T-helper 2 cell treated with Interferon-gamma antibody and Interleukin-4, amounts not matched to agents 5 μg/mL and 100 μg/mL, for 36 hours (primary cell): ENCODE measurements around the gene UGT1A4.

Experiments
- DNase-seq: peaks from one replicate; pipeline ENCODE4 v3.0.0; 2021; ENCODE audit warnings: low spot score
- H3K27ac Mint-ChIP-seq: one replicate; pipeline ENCODE4 v1.8.0; 2021; ENCODE audit warnings: mild to moderate bottlenecking, mixed read lengths
- H3K27me3 Mint-ChIP-seq: one replicate; pipeline ENCODE4 v1.8.0; 2021; ENCODE audit warnings: low read depth, mixed read lengths
- H3K36me3 Mint-ChIP-seq: one replicate; pipeline ENCODE4 v1.8.0; 2021; ENCODE audit warnings: low read depth, mixed read lengths
- H3K4me1 Mint-ChIP-seq: one replicate; pipeline ENCODE4 v1.8.0; 2021; ENCODE audit warnings: low read depth, mixed read lengths
- H3K4me3 Mint-ChIP-seq: one replicate; pipeline ENCODE4 v1.8.0; 2022; ENCODE audit warnings: mild to moderate bottlenecking, moderate library complexity, mixed read lengths
- H3K9me3 Mint-ChIP-seq: one replicate; pipeline ENCODE4 v1.8.0; 2021; ENCODE audit warnings: mixed read lengths

UGT1A4 gene

DNA sequence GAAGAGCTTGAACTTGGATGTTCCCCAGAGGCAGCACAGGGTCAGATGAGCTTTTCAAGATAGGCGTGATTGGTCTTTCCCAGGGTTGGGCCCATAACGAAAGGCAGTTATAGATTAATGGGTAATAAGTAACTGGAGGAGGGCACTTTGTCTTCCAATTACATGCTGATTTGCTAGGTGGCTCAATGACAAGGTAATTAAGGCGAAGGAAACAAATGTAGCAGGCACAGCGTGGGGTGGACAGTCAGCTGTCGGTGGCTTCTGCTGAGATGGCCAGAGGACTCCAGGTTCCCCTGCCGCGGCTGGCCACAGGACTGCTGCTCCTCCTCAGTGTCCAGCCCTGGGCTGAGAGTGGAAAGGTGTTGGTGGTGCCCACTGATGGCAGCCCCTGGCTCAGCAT lies at the start of gene UGT1A4:
TSS of gene UGT1A4 (plus strand) at position 185 of the 400 bp plus-strand sequence. CDS start at position 270, 85 bp downstream.
- H3K27ac Mint-ChIP-seq = no peak within 1 kb of the TSS
- H3K9me3 Mint-ChIP-seq = no peaks in the 10 kb centered on the region
- H3K27me3 Mint-ChIP-seq = peaks cover 13% of the 10 kb centered on the region

DNA sequence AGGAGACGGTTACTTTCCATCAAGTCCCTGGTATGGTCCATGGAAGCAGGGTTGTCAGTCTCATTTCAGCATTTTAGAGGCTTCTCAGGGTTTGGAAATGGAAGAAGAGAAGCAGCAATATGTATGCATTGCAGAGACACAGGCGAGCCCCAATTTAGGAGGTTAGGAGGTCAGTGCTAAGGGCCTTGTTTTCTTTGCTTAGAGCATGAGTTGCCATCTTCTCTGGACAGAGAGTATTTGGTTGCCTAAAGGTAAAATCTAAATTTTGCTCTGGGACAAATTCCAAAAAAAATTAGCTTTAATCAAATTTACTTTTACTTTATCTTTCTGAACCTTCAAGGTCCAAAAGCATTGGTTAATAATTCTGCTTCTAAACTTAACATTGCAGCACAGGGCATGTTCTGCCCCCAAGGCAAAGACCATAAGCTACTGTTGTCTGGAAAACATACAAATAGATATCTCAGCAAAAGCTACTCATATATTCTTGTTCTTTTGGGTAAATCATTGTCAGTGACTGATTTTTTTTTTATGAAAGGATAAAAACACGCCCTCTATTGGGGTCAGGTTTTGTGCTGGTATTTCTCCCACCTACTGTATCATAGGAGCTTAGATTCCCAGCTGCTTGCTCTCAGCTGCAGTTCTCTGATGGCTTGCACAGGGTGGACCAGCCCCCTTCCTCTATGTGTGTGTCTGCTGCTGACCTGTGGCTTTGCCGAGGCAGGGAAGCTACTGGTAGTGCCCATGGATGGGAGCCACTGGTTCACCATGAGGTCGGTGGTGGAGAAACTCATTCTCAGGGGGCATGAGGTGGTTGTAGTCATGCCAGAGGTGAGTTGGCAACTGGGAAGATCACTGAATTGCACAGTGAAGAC lies 47.0 kb upstream of the UGT1A4 start, which contains the start of gene UGT1A9:
TSS of gene UGT1A9 (plus strand) at position 609 of the 872 bp plus-strand sequence. CDS start at position 646, 37 bp downstream.
- no peaks in the 10 kb centered on the region for H3K4me1 Mint-ChIP-seq
- no peak within 1 kb of the TSS for H3K27ac Mint-ChIP-seq
- H3K9me3 Mint-ChIP-seq = no peaks in the 10 kb centered on the region
- peaks cover 2% of the 10 kb centered on the region for H3K27me3 Mint-ChIP-seq
- DNase-seq = no peak
- H3K36me3 Mint-ChIP-seq = no peaks in the 10 kb centered on the region
- H3K4me3 Mint-ChIP-seq = no peak within 1 kb of the TSS

More for the DNA sequence above, at the start of gene UGT1A4:
- peaks cover 10% of the 10 kb centered on the region for H3K4me1 Mint-ChIP-seq
- H3K4me3 Mint-ChIP-seq = no peak within 1 kb of the TSS
- H3K36me3 Mint-ChIP-seq = no peaks in the 10 kb centered on the region
- DNase-seq = no peak

DNA sequence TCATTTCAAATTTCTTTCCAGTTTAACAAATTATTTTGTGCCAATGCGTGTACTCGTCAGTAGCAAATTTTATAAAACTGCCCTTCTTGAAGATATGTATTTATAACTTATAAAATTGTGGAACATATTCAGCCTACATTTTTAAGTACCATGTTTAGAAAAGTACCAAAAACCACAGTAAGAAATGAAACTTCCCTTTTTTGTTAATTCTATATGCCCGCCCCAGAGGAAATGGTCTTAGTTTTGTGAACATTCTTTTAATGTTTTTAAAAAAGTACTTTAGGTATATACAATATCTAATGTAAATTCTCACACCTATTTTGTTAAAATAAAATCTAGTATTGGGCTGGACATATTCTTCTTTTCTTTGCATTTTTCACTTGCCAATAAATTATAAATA lies 45.6 kb upstream of the UGT1A4 start:
- H3K27me3 Mint-ChIP-seq = peaks cover 4% of the 10 kb centered on the region
- H3K4me1 Mint-ChIP-seq = no peaks in the 10 kb centered on the region

DNA sequence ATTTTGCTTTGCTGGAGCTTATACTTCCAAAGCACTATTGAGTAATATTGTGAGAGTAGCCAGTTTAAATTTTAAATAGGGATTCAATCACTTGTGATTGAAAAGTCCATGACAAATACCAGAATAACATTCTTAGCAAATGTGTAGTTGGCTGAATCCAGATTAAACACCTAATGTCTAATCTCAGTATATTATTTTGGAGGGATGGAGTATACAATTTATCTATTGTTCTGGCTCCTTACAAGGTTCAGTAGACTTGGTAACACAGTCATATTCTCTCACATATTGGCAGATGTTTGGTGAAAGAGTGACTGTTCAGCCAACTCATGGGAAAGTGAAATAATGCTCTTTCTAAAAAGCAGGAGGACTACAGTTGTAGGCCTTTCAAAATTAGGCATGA lies 44.6 kb upstream of the UGT1A4 start:
- H3K9me3 Mint-ChIP-seq = no peaks in the 10 kb centered on the region
- no peak overlapping the region for H3K27ac Mint-ChIP-seq
- peaks cover 5% of the 10 kb centered on the region for H3K27me3 Mint-ChIP-seq
- H3K36me3 Mint-ChIP-seq = no peaks in the 10 kb centered on the region
- H3K4me3 Mint-ChIP-seq = no peak overlapping the region
- no peaks in the 10 kb centered on the region for H3K4me1 Mint-ChIP-seq
- DNase-seq = no peak

More for the DNA sequence above, 45.6 kb upstream of the UGT1A4 start:
- H3K36me3 Mint-ChIP-seq = no peaks in the 10 kb centered on the region
- H3K4me3 Mint-ChIP-seq = no peak overlapping the region
- no peaks in the 10 kb centered on the region for H3K9me3 Mint-ChIP-seq
- no peak for DNase-seq
- H3K27ac Mint-ChIP-seq = no peak overlapping the region

DNA sequence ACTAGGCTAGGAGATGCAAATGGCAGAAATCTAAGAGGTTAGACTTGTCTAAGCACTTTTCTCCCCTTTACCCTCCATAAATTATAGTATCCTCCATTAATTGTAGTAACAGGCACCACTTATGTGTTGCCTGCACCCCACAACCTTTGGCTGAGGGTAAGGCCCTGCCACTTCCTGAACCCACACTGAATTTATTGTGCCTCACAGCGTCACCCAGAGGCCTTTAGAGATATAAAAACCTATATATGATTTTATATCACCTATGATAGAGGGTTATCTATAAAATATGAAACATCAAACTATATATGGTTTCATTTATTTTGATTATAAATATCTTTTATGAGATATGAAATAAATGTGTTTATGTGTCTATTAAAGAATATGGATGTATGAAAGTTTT lies 44.2 kb upstream of the UGT1A4 start:
- Mint-ChIP-seq H3K4me1 (no peaks in the 10 kb centered on the region), H3K36me3 (no peaks in the 10 kb centered on the region), H3K4me3 (no peak overlapping the region), H3K9me3 (no peaks in the 10 kb centered on the region), H3K27ac (no peak overlapping the region), H3K27me3 (peaks cover 5% of the 10 kb centered on the region)
- DNase-seq = no peak

DNA sequence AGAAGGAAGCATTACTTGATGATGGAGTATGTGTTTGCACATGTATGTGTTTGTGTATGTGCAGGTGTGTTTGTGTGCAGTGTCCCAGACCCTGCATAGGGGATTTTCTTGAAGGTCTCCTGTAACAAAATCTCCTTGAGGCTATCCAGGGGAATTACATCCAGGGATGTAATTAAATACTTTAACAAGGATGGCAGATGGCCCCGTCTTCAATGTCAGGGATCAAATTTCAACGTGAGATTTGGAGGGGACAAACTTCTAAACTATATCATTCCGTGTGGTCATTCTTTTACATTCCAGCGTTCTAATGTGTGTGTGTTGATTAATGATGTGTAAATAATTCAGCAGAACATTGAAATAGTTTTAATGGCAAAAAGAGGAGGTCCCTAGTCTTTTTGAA lies 43.5 kb upstream of the UGT1A4 start:
- DNase-seq = no peak
- Mint-ChIP-seq H3K36me3 (no peaks in the 10 kb centered on the region), H3K27me3 (peaks cover 9% of the 10 kb centered on the region), H3K4me3 (no peak overlapping the region), H3K27ac (no peak overlapping the region), H3K4me1 (no peaks in the 10 kb centered on the region), H3K9me3 (no peaks in the 10 kb centered on the region)

DNA sequence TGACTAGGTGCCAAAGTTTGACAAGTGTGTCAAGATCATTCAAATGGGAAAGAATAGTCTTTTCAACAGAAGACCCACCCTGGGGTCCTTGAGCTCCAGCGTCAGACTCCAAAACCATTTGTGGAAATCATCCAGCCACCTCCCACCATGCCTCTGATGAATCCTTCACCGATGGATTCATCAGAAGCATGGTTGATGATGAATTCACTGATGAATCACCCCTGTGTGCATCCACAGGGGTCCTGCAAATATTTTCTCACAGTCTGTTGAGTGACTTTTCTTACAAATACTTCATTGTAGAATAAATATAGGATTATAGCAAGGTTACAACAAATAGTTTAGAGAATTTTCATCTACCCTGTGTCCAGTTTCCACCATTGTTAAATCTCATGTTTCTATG lies 42.5 kb upstream of the UGT1A4 start:
- Mint-ChIP-seq H3K4me1 (no peaks in the 10 kb centered on the region), H3K9me3 (no peaks in the 10 kb centered on the region), H3K27ac (no peak overlapping the region), H3K36me3 (no peaks in the 10 kb centered on the region), H3K4me3 (no peak overlapping the region), H3K27me3 (peaks cover 9% of the 10 kb centered on the region)
- no peak for DNase-seq

DNA sequence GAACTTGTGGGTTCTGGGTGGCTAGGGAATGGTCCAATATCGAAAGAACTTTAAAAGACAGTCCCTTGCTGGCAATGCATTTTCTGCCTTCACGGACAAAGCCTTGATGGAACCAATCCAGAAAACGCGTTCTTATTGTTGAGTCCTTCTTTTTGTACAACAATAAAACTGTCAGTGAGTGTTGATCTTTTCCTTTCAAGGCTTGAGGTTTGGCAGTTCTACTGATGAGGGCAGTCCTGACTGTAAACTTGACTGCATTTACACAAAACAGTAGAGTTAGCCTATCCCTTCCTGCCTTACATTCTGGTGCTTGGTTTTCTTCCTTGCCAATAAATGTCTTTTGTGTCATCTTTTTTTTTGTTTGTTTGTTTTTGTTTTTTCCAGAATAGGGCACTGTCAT lies 39.3 kb upstream of the UGT1A4 start:
- Mint-ChIP-seq H3K4me3 (no peak overlapping the region), H3K4me1 (no peaks in the 10 kb centered on the region), H3K27ac (no peak overlapping the region), H3K27me3 (peaks cover 9% of the 10 kb centered on the region), H3K36me3 (no peaks in the 10 kb centered on the region), H3K9me3 (no peaks in the 10 kb centered on the region)
- DNase-seq = no peak

DNA sequence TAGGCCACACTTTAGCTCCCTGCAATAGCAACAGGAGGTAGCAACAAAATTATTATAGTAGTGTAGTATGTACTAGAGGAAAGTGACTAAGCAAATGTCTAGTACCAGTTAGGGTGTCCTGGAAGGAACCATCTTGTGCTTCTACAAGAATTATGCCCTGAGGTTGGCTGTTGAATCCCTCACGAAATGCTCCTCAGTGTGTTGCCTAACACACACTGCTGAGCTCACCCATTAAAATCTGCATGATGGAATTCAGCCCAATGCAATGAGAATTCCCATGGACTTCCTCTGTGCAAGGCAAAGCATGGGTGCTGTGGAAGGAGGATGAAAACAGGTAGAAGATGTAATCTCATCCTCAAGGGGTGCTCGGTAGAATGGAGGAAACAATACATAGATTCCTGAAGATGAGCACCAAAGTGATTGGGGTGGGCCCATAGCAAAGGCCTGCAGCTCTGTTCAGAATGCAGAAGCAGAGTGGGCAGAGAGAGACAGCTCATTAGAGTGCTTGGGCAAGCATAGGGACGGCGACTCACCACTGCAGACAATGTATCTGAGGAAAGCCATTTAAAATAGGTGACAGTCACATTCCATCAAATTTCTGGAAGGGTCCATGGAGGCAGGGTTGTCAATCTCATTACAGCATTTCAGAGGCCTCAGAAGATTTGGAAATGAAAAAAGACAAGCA lies 38.0 kb upstream of the UGT1A4 start:
- H3K27ac Mint-ChIP-seq = no peak overlapping the region
- no peaks in the 10 kb centered on the region for H3K9me3 Mint-ChIP-seq
- H3K27me3 Mint-ChIP-seq = peaks cover 9% of the 10 kb centered on the region
- H3K4me3 Mint-ChIP-seq = no peak overlapping the region
- DNase-seq = no peak
- no peaks in the 10 kb centered on the region for H3K36me3 Mint-ChIP-seq
- no peaks in the 10 kb centered on the region for H3K4me1 Mint-ChIP-seq

DNA sequence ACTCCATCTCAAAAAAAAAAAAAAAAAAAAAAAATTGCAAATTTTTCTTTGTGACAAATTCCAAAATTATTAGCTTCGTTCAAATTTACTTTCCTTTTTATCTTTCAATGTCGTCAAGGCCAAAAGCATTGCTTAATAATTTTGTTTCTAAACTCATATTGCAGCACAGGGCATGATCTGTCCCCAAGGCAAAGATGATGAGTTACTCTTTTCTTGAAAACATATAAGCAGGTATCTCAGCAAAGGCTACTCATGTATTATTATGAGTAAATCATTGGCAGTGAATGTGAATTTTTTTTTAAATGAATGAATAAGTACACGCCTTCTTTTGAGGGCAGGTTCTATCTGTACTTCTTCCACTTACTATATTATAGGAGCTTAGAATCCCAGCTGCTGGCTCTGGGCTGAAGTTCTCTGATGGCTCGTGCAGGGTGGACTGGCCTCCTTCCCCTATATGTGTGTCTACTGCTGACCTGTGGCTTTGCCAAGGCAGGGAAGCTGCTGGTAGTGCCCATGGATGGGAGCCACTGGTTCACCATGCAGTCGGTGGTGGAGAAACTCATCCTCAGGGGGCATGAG lies 36.9 kb upstream of the UGT1A4 start, which contains the start of gene UGT1A7:
TSS of gene UGT1A7 (plus strand) at position 381 of the 579 bp plus-strand sequence. CDS start at position 418, 37 bp downstream.
- H3K4me3 Mint-ChIP-seq = no peak within 1 kb of the TSS
- no peak within 1 kb of the TSS for H3K27ac Mint-ChIP-seq
- H3K9me3 Mint-ChIP-seq = no peaks in the 10 kb centered on the region
- no peak for DNase-seq
- H3K36me3 Mint-ChIP-seq = no peaks in the 10 kb centered on the region
- peaks cover 13% of the 10 kb centered on the region for H3K27me3 Mint-ChIP-seq
- no peaks in the 10 kb centered on the region for H3K4me1 Mint-ChIP-seq

DNA sequence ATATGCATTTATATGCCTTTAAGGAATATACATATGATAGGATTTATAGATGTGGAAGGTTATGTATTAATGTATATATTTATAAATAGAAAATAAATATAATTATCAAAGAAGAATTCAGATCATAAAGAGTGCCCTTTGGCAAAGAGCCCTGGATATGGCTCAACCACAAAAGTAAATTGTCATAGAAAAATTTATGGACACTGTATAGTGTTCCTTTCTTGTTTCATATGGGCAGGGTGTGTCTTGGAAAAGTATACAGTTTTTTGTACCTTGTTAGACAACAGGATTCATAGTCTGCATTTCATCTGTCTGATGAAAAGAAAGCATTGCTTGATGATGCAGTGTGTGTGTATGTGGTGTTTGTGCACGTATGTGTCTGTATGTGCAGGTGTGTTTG lies 33.9 kb upstream of the UGT1A4 start:
- H3K9me3 Mint-ChIP-seq = no peaks in the 10 kb centered on the region
- H3K4me3 Mint-ChIP-seq = no peak overlapping the region
- no peak for DNase-seq
- H3K27me3 Mint-ChIP-seq = peaks cover 20% of the 10 kb centered on the region
- no peak overlapping the region for H3K27ac Mint-ChIP-seq
- H3K36me3 Mint-ChIP-seq = no peaks in the 10 kb centered on the region
- no peaks in the 10 kb centered on the region for H3K4me1 Mint-ChIP-seq

DNA sequence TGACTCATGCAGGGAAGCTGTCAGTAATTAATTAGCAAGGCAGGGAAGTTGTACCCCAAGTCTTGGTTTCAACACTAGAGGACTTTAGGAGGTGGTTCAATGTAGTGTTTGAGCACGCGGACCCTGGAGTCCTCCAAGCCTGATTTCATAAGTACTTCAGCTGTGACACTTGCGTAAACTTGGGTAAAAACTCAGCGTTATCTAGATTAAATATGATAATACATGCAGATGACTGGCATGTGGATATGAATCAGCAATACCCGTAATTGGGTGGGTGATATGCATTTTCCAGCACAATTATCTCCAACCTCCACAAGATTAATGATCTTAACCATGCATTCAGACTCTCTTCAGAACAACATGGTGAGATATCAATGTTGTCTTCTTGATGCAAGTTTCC lies 31.6 kb upstream of the UGT1A4 start:
- Mint-ChIP-seq H3K27ac (no peak overlapping the region), H3K9me3 (no peaks in the 10 kb centered on the region), H3K4me3 (no peak overlapping the region), H3K27me3 (peaks cover 20% of the 10 kb centered on the region), H3K4me1 (no peaks in the 10 kb centered on the region), H3K36me3 (no peaks in the 10 kb centered on the region)
- no peak for DNase-seq

DNA sequence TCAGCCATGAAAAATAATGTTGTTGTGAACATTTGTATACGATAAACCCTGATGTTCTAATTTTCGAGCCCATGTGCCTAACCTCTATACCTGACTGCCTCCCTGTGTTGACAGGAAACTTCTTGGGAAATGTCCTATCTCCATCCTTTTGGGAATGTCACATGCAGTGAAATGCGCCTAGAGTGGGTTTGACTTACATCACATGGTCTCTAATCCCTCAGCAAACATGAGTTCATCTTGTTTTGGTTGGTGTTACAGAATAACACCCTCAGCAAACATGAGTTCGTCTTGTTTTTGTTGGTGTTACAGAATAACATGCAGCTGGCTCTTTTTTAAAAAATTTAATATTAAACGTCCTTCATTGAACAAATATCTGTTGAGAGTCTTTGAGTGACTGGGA lies 30.2 kb upstream of the UGT1A4 start:
- DNase-seq = no peak
- no peak overlapping the region for H3K27ac Mint-ChIP-seq
- peaks cover 20% of the 10 kb centered on the region for H3K27me3 Mint-ChIP-seq
- no peaks in the 10 kb centered on the region for H3K36me3 Mint-ChIP-seq
- H3K4me3 Mint-ChIP-seq = no peak overlapping the region
- no peaks in the 10 kb centered on the region for H3K4me1 Mint-ChIP-seq
- no peaks in the 10 kb centered on the region for H3K9me3 Mint-ChIP-seq

DNA sequence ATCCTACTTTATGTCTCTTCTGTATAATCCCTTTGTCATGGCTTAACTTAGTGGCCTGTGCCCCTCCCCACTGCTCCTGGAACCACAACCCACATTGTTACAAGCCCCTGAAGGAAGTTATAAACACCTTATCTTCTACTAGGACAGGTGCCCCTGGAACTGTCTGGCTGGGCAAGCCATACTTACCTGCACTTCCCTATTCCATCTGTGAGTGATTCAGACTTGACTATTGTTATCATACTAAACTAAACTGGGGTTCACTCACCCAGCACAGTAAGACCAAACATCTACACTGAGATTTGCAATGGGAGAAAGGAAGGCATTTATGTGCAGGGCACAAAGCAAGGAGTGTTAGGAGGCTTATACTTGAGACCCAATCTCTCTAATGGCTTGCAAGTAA lies 29.5 kb upstream of the UGT1A4 start:
- DNase-seq = no peak
- Mint-ChIP-seq H3K4me3 (no peak overlapping the region), H3K4me1 (no peaks in the 10 kb centered on the region), H3K27me3 (peaks cover 25% of the 10 kb centered on the region), H3K36me3 (no peaks in the 10 kb centered on the region), H3K9me3 (no peaks in the 10 kb centered on the region), H3K27ac (no peak overlapping the region)
